Right forelimb (tissue), 1 donor: ENCODE measurements around the gene KDM2A.

Experiments
- DNase-seq: peaks from one replicate; pipeline ENCODE4 v3.0.0-alpha.2; 2018

Gene KDM2A

GRCh38 chr11:67304511-67305113 lies 185.5 kb downstream of the KDM2A start:
- DNase-seq, result no peak

- no peak for DNase-seq
Observed at GRCh38 chr11:67306769-67307544, 187.9 kb downstream of the KDM2A start.

GRCh38 chr11:67307545-67308001 lies 188.5 kb downstream of the KDM2A start:
- no peak for DNase-seq
